MV-4-11 (cell line): ENCODE measurements around the gene NSMF.

Experiments
- DNase-seq: peaks from one replicate; lab custom pipeline; 2025; lab: John Stamatoyannopoulos, UW

Gene NSMF

GRCh38 chr9:137432687-137433348 is 26.3 kb downstream of the NSMF start:
- no peak for DNase-seq

DNA sequence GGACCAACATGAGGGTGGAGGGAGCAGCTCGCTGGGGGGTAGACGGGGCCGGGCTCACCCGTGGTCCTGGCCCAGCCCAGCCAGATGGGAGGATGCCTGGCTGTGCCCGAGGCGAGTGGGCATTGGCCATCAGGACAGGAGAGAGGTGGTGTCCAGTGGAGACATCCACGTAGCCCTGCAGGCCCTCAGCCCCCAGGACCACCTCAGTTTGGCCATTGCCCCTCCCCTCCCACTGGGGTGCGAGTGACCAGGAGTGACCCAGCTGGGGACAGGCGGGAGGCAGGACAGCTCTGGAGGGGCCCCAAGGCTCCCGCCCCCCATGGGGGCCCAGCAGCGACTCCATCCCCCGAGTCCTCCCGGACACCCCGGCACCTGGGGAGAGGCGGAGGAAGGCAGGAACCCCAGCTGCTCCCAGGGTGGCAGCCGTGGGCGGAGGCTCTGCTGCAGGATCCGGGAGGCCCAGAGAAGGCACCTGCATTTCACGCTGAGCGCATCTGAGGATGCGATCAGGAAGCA is 27.7 kb downstream of the NSMF start:
- DNase-seq = no peak

DNA sequence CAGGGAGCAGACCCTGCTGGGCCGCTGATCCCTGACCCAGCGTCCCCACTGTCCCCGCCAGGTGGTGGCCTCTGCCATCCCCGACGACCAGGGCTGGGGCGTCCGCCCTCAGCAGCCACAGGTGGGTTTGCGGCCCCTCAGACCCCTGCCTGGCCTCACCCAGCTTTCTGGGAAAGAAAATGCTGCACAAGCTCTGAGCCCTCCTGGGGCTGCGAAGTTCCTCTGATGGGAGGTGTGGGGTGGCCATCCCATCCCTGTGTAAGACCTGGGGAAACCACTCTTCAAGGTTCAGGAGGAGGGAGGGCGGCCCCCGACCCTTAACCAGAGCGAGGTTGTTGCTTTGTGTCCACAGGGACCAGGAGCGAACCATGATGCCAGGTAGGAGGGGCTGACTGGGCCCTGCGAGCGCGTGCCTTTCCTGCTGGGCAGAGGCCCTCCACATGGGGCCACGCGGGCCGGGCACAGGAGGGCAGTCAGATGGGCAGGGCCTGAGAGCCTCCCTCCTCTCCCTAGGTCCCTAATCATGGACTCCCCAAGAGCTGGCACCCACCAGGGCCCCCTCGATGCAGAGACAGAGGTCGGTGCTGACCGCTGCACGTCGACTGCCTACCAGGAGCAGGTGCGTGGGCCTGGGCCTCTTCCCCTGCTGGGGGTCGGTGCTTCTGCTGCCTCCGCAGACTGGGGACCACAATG is 28.3 kb downstream of the NSMF start:
- DNase-seq = no peak

- no peak for DNase-seq
Observed at GRCh38 chr9:137429974-137430722, 29.0 kb downstream of the NSMF start.

DNA sequence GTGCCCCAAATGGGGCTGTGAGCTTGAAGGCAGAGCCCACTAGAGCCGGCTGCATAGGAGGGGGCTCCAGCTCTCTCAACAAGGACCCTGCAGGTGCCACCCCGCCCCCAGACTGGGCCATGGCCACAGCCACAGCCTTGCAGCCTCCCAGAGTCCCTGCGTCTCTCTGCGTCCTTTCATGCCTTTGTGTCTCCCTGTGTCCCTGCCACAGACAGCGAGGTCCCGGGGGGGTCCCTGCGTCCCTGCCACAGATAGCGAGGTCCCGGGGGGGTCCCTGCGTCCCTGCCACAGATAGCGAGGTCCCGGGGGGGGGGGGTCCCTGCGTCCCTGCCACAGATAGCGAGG is 29.6 kb downstream of the NSMF start:
- DNase-seq = no peak

DNA sequence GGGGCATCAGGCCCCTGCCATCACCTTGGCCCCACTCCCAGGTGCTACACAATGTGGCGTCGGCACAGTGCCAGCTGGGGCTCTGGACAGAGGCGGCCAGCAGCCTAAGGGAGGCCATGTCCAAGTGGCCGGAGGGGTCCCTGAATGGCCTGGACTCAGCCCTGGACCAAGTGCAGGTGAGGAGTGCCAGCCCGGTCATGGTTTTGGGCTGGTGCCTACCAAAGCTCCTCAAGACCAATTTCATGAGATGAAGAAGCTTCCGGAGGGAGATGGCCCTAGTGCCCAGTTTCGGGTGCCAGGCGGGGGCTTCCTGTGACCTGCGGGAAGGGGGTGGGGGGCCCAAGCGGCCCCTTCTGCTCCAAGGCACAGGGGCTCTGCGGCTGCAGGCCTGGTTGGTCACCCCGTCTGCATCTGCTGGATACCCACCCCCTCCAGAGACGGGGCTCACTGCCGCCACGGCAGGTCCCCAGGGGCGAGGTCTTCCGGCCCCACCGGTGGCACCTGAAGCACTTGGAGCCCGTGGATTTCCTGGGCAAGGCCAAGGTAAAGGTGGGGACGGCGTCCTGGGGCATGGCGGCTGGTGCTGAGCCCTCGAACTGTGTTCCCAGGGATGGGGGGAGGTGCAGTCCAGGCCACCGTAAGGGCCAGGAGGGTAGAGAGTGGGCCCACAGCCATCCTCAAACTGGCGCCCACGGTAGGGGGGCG is 30.1 kb downstream of the NSMF start:
- DNase-seq = no peak

DNA sequence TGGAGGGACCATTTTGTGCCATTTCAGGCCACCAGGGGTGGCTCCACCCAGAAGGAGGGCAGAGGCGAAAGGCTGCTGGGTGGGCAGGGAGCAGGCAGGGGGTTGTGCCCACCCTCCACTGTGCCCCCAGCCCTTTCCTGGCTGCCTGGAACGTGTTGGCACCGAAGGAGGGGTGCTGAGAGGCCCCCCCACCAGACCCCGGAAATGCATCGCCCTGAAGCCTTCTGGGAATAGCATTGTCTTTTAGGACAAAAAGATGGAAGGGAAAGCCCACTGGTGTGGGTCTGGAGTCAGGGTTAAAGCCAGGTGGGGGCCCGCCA is 30.9 kb downstream of the NSMF start:
- no peak for DNase-seq

DNA sequence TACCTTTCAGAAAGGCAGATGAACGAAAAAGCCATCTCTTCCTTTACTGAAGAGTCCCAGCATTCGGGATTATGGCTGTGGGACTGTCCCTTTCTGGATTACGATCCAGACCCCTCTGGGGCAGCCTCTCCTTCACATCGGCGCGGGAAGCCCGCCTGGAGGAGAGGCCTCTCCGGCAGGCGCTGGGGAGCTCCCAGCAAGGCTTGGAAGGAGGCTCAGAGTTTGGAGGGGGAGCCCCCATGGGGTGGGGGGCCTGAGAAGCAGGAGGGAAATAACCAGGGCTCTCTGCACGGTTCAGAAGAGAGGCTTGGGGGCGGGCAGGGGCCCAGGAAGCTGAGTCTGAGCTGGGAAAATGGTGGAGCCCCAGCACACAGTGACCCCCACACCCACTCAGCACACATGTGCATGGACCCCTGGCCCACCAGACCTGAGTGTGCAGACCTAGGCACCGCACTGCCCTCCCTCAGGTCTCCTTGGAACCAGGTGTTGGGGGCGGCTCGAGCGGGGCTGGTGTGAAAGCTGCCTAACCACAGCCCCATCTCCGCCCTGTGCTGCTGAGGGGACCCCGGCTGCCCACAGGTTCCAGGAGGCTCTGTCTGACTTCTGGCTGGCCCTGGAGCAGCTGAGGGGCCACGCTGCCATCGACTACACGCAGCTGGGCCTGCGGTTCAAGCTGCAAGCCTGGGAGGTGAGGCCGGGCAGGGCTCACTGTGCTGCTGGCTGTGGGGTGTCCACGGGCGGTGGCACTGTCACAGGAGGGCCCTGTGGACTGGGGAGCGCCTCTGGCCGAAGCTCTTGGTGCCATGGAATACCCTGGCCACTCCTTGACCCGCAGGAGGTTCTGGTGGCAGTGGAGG is 31.5 kb downstream of the NSMF start:
- no peak for DNase-seq

- no peak for DNase-seq
Observed at GRCh38 chr9:137426018-137426681, 33.0 kb downstream of the NSMF start.

- DNase-seq = no peak
Observed at GRCh38 chr9:137423514-137424291, 35.4 kb downstream of the NSMF start.

- peak; percentile 82 for DNase-seq
Observed at GRCh38 chr9:137422604-137423513, 36.3 kb downstream of the NSMF start, which contains the start of the genes EXD3 and NOXA1. Gene EXD3 (minus strand): TSS chr9:137423162. CDS start chr9:137395357, 27,805 bp downstream. Gene NOXA1 (plus strand): TSS chr9:137423393. CDS start chr9:137423530, 137 bp downstream.

DNA sequence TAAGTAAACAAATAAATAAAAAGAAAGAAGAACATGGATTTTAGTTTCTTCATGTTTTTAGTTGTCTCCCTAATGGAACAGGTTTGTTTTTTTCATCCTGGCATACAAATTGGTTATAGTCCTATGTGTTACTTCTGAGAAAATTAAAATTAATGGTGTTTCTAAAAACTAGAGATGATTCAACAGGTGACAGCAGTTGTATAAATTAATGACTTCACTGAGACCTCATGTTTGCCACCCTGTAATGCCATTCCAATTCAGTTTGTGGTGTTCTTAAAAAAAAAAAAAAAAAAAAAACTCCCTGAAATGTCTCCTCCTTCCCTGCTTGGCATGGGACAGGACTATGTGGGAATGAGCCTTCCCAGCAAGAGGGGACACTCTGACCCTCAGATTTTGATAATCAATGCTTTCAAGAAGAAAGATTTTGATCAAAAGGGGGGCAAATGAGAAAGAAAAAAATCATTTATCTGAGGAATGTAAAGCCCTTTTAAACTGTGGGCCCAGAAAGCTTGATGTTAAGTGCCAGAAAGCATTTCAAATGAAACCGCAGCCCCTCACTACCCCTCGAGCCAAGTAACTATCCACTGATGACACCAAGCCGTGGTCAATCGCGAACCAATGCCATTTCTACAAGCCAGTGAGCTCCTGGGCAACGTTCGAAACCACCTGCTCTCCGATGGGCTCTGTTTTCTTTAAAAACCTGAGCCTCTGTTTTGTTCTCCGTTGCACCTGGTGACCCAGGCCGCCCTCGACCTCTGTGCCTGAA is 37.1 kb downstream of the NSMF start:
- DNase-seq = no peak

DNA sequence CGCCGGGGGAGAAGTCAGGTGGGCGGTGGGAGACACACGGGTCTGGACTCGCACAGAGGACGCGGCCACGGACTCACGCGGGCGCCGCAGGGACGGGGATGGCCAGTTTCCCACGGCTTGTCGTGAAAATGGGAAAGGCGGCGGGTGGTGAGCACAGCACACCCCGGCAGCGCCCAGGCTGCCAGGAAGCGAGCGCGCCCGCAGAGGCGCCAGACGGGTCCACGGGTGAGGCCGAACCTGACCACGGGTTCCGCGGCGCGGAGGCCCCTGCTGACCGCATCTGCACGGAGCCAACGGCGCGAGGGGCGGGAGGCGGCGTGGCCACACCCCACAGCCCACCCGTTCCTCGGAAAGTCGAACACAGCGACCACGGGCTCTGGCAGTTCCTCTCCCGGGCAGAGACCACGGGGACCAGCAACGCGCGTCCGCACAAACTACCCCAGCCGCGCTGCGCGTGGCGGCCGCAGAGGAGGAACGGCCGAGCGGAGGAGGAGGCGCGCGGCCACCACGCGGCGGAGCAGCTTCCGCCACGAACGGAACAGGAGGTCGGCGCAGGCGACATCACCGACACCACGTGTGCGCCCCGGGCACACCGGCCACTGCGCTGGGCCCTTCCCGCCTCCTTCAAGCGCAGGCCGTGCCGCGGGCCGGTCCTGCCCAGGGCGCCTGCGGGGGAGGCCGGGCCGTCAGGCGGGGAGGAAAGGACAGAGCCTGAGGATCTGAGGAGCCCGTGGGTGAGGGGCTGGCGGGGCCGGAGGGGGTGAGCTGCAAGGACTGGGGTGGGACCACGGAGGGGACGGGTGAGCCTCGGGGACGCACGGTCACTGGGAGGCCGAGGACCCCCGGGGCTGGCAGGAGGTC is 41.7 kb downstream of the NSMF start:
- DNase-seq = peak; percentile 33

DNA sequence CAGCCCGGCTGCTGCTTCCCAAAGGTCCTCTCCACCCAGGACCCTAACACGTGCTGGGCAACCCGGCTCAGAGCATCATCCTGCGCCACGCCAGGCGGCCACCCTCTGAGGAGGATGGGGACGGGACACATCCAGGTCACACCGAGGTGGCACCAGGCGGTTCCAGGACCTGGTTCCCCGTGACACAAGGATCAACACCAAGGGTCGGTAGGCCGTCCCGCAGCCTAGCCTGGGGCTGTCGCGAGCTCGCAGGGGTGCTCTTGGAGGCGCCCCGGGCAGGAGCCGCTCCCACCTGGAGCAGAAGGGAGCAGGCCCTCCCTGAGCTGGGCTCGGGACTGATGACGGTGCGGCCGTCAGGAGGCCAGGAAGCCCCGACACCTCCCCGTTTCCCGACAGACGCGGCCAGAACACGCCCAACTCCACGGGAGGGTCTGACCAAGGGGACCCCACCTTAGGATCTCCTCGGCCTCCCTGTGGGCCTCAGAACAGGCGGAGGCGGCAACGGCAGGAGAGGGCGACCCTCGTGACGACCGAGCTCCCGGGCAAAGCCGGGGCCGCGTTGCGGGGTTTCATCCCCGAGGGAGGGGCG is 42.5 kb downstream of the NSMF start:
- DNase-seq = no peak

DNA sequence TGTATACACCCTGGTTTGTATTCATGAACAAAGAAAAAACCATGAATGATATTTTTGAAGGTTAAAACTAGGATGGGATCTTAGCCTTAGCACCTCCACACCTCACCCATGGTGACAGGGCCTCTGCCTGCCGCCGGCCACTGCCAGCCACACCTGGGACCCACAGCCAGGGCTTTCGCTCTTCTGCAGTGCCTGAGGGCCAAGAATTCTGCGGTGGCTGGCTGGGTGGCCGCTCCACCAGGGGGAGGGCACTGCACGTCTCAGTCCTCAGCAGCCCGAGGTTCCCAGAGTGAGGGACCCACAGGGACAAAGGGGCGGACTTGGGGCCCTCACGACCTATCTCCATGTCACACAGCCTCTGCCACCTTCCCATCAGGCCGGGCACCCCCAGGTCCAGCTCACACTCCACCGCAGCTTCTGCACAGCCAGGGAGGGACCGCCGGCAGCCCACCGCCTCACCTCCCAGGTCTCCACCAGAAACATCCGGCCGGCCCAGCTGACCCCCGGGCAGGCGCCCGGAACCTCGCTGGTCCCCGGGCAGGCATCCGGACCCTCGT is 43.0 kb downstream of the NSMF start:
- no peak for DNase-seq

GRCh38 chr9:137415451-137415850 is 43.7 kb downstream of the NSMF start:
- DNase-seq = no peak
